Uterus (tissue), 2 donors: ENCODE data around the gene ARMH4.

Source experiments
- POLR2A ChIP-seq, 2 donors: fragments of 450-650 bp; IDR thresholded peaks; one replicate each; pipeline ENCODE4 v1.6.1; 2016; ENCODE audit warnings: antibody characterized with exemption in 2 of 2, mild to moderate bottlenecking in 1 of 2, moderate library complexity in 1 of 2
- TF ChIP-seq, protein P1 (sequence below), 4 experiments: fragments of 200-600 bp in 2 of 4; fragments of 450-650 bp in 2 of 4; sonication (generic) in 2 of 4; IDR thresholded peaks; one replicate each; pipeline ENCODE4 v1.5.1; 2016 to 2019; ENCODE audit warnings: antibody characterized with exemption in 4 of 4, mild to moderate bottlenecking in 2 of 4, moderate library complexity in 1 of 4

DNA sequence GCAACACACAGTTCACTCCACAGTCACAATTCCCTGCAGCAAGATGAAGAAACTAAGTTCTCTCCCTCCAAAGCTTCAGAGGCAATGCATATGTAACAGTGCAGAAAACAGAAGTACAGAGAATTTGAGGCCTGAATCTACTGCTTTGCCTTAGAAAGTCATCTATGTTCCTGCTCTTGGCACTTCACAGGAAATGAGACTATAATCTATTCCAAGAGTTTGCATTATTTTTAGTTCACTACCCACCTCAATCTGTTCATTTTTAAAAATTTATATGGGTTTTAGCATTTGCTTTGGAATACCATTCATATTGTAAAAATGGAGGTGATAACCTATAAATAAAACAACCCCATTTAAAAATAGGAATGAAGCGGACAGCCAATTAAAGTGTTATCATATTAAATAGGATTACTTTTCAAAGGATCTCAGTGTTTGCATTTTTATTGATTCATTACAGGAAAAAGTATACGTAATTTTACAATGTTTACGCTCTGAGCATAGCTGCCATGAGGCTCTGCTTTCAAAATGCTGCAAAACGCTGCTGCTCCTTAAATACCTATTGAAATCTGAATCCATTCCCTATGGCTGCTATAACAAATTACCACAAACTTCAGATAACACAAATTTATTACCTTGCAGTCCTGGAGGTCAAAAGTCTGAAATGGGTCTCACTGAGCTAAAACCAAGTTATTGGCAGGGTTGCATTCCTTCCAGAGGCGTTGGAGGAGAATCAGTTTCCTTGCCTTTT, 60.0 kb downstream of the ARMH4 start:
- TF ChIP-seq POLR2A (IDR thresholded peaks at IDR 0.05) = no peak
- TF ChIP-seq, protein P1, sequence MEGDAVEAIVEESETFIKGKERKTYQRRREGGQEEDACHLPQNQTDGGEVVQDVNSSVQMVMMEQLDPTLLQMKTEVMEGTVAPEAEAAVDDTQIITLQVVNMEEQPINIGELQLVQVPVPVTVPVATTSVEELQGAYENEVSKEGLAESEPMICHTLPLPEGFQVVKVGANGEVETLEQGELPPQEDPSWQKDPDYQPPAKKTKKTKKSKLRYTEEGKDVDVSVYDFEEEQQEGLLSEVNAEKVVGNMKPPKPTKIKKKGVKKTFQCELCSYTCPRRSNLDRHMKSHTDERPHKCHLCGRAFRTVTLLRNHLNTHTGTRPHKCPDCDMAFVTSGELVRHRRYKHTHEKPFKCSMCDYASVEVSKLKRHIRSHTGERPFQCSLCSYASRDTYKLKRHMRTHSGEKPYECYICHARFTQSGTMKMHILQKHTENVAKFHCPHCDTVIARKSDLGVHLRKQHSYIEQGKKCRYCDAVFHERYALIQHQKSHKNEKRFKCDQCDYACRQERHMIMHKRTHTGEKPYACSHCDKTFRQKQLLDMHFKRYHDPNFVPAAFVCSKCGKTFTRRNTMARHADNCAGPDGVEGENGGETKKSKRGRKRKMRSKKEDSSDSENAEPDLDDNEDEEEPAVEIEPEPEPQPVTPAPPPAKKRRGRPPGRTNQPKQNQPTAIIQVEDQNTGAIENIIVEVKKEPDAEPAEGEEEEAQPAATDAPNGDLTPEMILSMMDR (IDR thresholded peaks at IDR 0.05) = no peak
